ENCODE results near the gene CFAP54.

DNA sequence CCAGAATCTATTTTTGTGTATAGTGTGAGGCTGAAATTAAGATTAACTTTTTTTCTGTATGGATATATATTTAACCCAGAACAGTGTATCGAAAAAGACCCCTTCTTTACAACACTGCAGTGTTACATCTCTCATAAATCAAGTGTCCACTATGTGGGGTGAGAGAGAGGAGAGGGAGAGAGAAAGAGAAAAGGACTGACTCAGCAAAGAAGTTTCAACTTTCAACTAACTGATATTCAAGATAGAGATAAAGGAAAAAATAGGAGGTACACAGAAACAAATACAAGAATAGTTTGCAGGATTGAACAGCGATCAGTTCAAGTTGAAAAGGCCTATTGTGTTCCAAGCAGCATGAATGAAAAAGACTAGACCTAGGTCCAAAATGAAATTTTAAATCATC is 291.0 kb downstream of the CFAP54 start:
- TF ChIP-seq SMC3 (IDR thresholded peaks at IDR 0.05; ENCODE audit: low read depth, low read length) (no peak), POLR2A (IDR thresholded peaks at IDR 0.05; ENCODE audit: low read depth, low read length) (no peak)
- TF ChIP-seq, protein P1, sequence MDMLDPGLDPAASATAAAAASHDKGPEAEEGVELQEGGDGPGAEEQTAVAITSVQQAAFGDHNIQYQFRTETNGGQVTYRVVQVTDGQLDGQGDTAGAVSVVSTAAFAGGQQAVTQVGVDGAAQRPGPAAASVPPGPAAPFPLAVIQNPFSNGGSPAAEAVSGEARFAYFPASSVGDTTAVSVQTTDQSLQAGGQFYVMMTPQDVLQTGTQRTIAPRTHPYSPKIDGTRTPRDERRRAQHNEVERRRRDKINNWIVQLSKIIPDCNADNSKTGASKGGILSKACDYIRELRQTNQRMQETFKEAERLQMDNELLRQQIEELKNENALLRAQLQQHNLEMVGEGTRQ (IDR thresholded peaks at IDR 0.05; ENCODE audit: low read depth, low read length): no peak

Data from IMR-90 (cell line).